Measurements from ENCODE around the gene GPRC5A. TPM values are rescaled to one million over a fixed set of nuclear protein-coding genes. Genes with fewer than 3 reads are reported as not detected.

GPRC5A gene
- total RNA-seq, 4 donors from 2014 or later: 1.4 to 21.9 (median 3.0) TPM

- WGBS, 2 donors (ENCODE audit: low coverage in 1 of 2): 50 to 63% methylated on average over 3 of the region's 3 CpGs
- ATAC-seq: no peak
Observed at GRCh38 chr12:12868477-12869235, 22.7 kb upstream of the GPRC5A start.

DNA sequence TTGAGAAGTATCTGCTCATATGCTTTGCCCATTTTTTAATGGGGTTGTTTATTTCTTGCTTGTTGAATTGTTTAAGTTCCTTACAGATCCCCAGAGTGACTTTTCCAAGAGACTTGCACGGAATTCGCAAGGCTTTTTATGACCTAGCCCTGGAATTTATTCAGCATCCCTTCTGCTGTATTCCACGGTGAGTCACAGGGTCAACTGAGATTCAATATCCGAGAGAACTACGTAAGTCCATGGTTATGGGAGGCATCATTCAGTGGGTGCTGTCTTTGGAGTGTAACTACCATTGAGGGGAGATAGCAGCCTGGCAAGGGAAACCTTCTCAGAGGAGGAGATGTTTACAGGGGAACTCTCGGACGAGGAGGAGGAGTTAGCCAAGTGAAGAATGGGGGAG, 20.9 kb upstream of the GPRC5A start:
- no peak for ATAC-seq
- no peak overlapping the region for H3K4me3 ChIP-seq
- H3K27me3 ChIP-seq: no peaks in the 10 kb centered on the region
- no peaks in the 10 kb centered on the region for H3K9me3 ChIP-seq
- 58 to 79% methylated on average over 4 of the region's 7 CpGs for WGBS, 2 donors (ENCODE audit: low coverage in 1 of 2)
- H3K36me3 ChIP-seq: no peaks in the 10 kb centered on the region
- no peaks in the 10 kb centered on the region for H3K4me1 ChIP-seq
- H3K27ac ChIP-seq: no peak overlapping the region
- TF ChIP-seq POLR2A (IDR thresholded peaks at IDR 0.05) (no peak), POLR2AphosphoS5 (IDR thresholded peaks at IDR 0.05) (no peak), EP300 (IDR thresholded peaks at IDR 0.05) (no peak), CTCF (IDR thresholded peaks at IDR 0.05) (no peak)

More at GRCh38 chr12:12868477-12869235, 22.7 kb upstream of the GPRC5A start:
- Histone ChIP-seq H3K9me3 (no peaks in the 10 kb centered on the region), H3K27ac (no peak overlapping the region), H3K27me3 (no peaks in the 10 kb centered on the region), H3K4me1 (no peaks in the 10 kb centered on the region), H3K36me3 (no peaks in the 10 kb centered on the region), H3K4me3 (no peak overlapping the region)
- TF ChIP-seq POLR2AphosphoS5 (IDR thresholded peaks at IDR 0.05) (no peak), POLR2A (IDR thresholded peaks at IDR 0.05) (no peak), CTCF (IDR thresholded peaks at IDR 0.05) (no peak), EP300 (IDR thresholded peaks at IDR 0.05) (no peak)

DNA sequence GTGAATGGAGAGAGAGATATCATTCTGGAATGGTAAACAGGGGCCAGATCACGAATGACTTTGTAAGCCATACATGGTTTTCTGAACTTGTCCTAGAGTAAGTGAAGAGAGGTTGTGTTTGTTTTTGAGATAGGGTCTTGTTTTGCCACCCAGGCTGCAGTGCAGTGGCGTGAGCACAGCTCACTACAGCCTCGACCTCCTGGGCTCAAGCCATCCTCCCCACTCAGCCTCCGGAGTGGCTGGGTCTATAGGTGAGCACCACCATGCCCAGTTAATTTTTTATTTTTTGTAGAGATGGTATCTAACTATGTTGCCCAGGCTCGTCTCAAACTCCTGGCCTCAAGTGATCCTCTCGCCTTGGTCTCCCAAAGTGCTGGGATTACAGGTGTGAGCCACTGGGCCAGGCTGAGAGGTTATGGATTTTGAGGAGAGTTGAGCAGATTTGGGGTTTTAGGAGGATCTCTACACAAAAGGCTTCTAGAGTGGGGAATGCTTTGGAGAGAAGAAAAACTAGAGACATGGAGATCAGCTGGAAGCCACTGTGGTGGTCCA, 19.7 kb upstream of the GPRC5A start:
- H3K4me1 ChIP-seq: no peaks in the 10 kb centered on the region
- no peaks in the 10 kb centered on the region for H3K9me3 ChIP-seq
- H3K27ac ChIP-seq: no peak overlapping the region
- 89 to 100% methylated on average over 3 to 5 of the region's 6 CpGs for WGBS, 2 donors (ENCODE audit: low coverage in 1 of 2)
- TF ChIP-seq POLR2AphosphoS5 (IDR thresholded peaks at IDR 0.05) (no peak), CTCF (IDR thresholded peaks at IDR 0.05) (no peak), EP300 (IDR thresholded peaks at IDR 0.05) (no peak)
- H3K36me3 ChIP-seq: no peaks in the 10 kb centered on the region
- H3K4me3 ChIP-seq: no peak overlapping the region
- H3K27me3 ChIP-seq: no peaks in the 10 kb centered on the region
- no peak for ATAC-seq

DNA sequence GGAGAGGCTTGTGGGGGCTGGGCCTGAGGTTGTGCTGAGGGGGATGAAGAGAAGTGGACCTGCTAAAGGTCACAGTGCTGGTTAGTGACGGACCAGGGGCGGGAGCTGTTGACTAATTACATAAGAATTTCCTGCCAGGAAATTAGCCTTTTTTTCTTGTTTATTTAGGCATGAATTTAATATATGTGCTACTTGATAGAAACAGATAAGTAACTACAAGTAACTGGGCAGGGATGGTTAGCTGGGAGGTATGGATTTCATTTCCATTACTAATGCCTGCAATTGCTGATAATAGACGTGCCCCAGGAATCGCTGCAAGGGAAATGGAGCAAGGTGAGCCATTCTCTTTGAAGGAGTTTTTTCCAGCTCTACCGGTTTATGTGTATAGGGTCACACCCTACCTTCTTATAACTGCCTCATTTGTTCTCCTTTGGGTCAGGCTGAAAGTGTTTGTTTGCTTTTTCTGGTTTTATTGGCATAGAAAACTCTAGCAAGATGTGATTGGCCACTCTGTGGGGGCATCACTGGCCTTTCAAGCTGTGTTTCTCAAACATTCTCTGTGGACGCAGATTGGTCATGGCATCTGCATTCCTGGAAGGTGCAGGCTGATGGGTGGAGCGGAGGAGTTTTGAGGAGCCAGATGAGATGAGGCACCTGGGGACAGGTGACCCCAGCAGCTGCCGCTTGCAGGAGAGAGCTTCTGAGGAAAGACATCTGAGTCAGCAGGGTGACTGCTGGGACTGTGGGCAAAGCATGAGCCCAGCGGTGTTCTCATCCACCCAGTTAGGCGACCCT, 19.0 kb upstream of the GPRC5A start:
- Histone ChIP-seq H3K4me3 (no peak overlapping the region), H3K27ac (no peak overlapping the region), H3K36me3 (no peaks in the 10 kb centered on the region), H3K27me3 (no peaks in the 10 kb centered on the region), H3K4me1 (no peaks in the 10 kb centered on the region), H3K9me3 (no peaks in the 10 kb centered on the region)
- no peak for TF ChIP-seq POLR2A (IDR thresholded peaks at IDR 0.05)
- no peak for TF ChIP-seq EP300 (IDR thresholded peaks at IDR 0.05)
- no peak for TF ChIP-seq POLR2AphosphoS5 (IDR thresholded peaks at IDR 0.05)
- TF ChIP-seq CTCF (IDR thresholded peaks at IDR 0.05): no peak
- ATAC-seq: no peak
- WGBS, 2 donors (ENCODE audit: low coverage in 1 of 2): 56 to 75% methylated on average over 3 to 8 of the region's 10 CpGs
